ENCODE results near the gene GNG12. TPM values are rescaled to one million over a fixed set of nuclear protein-coding genes. Genes with fewer than 3 reads are reported as not detected.

GNG12 gene
- total and polyA plus RNA-seq, 9 of the 15 experiments (the other 6 are each of a cell fraction or from before 2014, with no cell fraction given), result 2.6 to 6.0 (median 4.1) TPM

DNA sequence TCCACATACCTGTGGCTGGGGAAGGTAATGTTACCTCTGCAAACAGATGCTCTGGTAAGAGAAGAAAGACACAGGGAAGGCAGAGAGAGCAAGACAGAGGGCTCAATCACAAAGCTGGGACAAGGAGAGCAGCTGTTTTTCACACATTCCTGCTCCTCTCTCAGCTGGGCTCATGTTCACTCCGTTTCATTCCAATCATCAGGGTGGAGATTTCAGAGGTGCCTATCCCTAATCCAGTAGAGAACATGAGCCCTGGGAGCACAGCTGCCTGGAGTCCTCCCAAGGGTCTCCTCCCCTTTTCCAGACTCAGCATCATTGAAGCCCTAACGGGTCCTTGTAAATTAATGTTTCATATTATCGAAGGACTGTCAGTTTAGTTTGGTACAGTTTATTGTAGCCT, 128.9 kb downstream of the GNG12 start (continued):
- TF ChIP-seq, protein P1, sequence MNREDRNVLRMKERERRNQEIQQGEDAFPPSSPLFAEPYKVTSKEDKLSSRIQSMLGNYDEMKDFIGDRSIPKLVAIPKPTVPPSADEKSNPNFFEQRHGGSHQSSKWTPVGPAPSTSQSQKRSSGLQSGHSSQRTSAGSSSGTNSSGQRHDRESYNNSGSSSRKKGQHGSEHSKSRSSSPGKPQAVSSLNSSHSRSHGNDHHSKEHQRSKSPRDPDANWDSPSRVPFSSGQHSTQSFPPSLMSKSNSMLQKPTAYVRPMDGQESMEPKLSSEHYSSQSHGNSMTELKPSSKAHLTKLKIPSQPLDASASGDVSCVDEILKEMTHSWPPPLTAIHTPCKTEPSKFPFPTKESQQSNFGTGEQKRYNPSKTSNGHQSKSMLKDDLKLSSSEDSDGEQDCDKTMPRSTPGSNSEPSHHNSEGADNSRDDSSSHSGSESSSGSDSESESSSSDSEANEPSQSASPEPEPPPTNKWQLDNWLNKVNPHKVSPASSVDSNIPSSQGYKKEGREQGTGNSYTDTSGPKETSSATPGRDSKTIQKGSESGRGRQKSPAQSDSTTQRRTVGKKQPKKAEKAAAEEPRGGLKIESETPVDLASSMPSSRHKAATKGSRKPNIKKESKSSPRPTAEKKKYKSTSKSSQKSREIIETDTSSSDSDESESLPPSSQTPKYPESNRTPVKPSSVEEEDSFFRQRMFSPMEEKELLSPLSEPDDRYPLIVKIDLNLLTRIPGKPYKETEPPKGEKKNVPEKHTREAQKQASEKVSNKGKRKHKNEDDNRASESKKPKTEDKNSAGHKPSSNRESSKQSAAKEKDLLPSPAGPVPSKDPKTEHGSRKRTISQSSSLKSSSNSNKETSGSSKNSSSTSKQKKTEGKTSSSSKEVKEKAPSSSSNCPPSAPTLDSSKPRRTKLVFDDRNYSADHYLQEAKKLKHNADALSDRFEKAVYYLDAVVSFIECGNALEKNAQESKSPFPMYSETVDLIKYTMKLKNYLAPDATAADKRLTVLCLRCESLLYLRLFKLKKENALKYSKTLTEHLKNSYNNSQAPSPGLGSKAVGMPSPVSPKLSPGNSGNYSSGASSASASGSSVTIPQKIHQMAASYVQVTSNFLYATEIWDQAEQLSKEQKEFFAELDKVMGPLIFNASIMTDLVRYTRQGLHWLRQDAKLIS (CRISPR knock-in tag; IDR thresholded peaks at IDR 0.05), result no peak
- TF ChIP-seq PHB2 (IDR thresholded peaks at IDR 0.05; ENCODE audit: low read depth), result no peak
- TF ChIP-seq, protein P2, sequence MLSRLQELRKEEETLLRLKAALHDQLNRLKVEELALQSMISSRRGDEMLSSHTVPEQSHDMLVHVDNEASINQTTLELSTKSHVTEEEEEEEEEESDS (CRISPR knock-in tag; IDR thresholded peaks at IDR 0.05), result no peak
- no peak for TF ChIP-seq MYNN (IDR thresholded peaks at IDR 0.05)
- TF ChIP-seq MYNN (CRISPR knock-in tag; IDR thresholded peaks at IDR 0.05), result no peak
- TF ChIP-seq, protein P3, sequence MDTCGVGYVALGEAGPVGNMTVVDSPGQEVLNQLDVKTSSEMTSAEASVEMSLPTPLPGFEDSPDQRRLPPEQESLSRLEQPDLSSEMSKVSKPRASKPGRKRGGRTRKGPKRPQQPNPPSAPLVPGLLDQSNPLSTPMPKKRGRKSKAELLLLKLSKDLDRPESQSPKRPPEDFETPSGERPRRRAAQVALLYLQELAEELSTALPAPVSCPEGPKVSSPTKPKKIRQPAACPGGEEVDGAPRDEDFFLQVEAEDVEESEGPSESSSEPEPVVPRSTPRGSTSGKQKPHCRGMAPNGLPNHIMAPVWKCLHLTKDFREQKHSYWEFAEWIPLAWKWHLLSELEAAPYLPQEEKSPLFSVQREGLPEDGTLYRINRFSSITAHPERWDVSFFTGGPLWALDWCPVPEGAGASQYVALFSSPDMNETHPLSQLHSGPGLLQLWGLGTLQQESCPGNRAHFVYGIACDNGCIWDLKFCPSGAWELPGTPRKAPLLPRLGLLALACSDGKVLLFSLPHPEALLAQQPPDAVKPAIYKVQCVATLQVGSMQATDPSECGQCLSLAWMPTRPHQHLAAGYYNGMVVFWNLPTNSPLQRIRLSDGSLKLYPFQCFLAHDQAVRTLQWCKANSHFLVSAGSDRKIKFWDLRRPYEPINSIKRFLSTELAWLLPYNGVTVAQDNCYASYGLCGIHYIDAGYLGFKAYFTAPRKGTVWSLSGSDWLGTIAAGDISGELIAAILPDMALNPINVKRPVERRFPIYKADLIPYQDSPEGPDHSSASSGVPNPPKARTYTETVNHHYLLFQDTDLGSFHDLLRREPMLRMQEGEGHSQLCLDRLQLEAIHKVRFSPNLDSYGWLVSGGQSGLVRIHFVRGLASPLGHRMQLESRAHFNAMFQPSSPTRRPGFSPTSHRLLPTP (IDR thresholded peaks at IDR 0.05; ENCODE audit: borderline replicate concordance, extremely low read depth, insufficient read length), result no peak
- TF ChIP-seq ZBTB1 (CRISPR knock-in tag; IDR thresholded peaks at IDR 0.05; ENCODE audit: borderline replicate concordance, low read depth), result no peak
- TF ChIP-seq TSC22D4 (tag; IDR thresholded peaks at IDR 0.05), result no peak
- no peak for TF ChIP-seq KDM5B (IDR thresholded peaks at IDR 0.05; ENCODE audit: insufficient replicate concordance, low read depth, low read length)
- no peak for TF ChIP-seq NBN (IDR thresholded peaks at IDR 0.05; ENCODE audit: low read depth)
- no peak for TF ChIP-seq DPF2 (IDR thresholded peaks at IDR 0.05)
- no peak for TF ChIP-seq ESRRB (CRISPR knock-in tag; IDR thresholded peaks at IDR 0.05; ENCODE audit: borderline replicate concordance)
- no peak for TF ChIP-seq GTF2E2 (tag; IDR thresholded peaks at IDR 0.05)
- no peak for TF ChIP-seq KLF1 (tag; IDR thresholded peaks at IDR 0.05)

All from K562 (cell line).